Activated T-cell treated with anti-CD3 and anti-CD28 coated beads, Interleukin-2, amount 50 U/mL, for 1 hour (primary cell): ENCODE measurements around the gene UBE2QL1.

ENCODE experiments used
- DNase-seq: peaks from one replicate; pipeline ENCODE4 v3.0.0-alpha.2; 2020

UBE2QL1 gene

DNA sequence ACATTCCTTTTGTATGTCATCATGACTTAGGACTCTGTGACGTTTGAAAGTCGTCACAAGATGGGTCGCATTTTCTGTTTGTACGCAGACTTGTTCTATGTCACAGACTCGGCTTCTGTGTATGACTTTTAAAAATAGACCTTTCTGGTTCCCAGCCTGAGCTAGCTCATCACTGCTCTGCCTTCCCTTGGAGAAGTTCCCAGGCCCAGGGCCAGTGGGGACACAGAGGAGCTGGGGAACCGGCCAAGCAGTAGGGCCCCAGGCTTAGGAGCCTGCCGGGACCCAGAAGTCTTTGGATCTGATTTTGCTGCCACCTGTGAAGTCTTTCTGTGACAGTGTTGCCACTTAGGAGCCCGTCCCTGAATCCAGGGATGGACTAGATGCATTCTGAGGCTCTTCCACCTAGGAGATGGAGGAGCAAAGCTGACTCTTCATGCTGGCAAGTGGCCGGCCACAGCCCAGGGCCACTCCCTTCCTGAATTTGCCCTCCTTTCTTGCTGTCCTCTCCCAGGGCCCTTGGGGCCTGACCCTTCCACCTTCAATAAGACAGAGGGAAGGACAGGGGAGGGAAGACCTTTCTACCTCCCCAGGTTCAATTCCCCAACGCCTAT lies 18.1 kb upstream of the UBE2QL1 start:
- DNase-seq = no peak

DNA sequence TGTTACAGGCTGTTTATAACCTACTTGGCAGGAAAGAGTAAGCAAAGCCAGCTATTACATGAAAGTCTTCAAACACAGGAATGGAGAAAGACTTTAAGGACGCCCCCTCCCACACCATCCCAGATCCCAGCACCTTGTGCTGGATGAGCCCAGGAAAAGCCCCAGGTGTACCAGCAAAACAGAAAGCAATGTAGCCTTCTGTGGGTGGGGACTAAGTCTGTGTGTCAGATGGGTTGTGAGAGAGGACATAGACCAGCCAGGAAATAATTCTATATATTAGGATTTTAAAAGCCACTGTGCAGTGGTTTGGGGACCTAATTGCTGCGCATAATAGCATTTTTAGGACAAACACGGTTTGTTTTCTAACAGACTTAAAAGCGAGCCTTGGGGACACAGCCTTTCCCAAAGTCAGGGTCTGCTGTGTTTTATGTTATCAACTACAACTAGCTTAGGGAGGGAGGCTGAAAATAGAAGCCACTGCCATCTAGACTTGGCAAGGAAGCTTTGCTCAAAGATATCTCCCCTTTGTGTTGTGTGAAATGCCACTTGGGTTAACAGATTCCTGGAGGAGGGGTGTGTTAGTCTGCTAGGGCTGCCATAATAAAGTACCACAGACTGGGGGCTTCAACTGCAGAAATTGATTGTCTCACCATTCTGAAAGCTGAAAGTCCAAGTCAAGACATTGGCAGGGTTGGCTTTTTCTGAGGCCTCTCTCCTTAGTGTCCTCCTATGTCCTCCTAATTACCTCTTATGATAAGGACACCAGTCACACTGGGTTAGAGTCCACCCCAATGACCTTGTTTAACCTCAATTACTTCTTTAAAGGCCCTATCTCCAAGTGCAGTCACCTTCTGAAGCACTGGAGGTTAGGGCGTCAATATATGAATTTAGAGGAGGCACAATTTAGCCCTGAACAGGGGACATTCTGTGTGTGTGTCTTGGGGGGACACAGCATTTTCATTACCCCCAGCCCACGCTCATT lies 17.2 kb upstream of the UBE2QL1 start:
- no peak for DNase-seq

DNA sequence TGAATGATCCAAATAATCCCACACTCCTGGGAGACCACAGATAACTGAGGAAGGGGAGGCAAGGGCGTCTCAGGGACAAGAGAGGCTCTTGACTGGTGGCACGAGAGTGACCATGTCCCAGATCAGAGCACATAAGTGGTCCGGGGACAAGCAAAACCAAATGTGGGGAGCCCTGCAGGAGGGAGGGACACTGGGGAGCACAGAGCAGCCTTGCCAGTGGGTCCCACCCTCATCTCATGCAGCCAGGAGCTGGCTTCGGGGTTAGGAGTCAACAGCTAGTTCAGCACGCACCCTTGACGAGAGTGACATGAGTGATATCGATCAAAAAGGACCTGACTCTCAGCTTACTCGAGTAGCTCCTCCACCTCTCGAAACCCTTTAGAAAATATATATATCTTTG lies 16.5 kb upstream of the UBE2QL1 start:
- DNase-seq = no peak

DNA sequence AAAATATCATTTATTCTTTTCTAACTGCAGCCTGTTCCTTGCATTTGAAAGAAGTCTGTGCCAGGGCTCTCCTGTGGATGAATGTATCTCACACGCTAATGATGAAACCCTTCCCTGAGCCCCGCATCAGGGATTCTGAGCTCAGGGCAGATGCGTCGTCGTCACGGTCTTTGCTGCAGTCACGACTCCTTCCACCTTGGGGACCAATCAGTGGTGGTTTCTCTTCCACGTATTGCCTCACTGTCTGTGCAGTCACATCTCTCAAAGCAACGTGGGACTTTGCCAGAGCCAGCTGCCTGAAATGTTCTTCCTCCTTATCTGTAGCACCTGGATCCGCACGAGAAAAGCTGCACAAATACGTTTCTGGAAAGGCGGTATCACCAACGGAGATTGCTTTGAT lies 13.9 kb upstream of the UBE2QL1 start:
- no peak for DNase-seq

DNA sequence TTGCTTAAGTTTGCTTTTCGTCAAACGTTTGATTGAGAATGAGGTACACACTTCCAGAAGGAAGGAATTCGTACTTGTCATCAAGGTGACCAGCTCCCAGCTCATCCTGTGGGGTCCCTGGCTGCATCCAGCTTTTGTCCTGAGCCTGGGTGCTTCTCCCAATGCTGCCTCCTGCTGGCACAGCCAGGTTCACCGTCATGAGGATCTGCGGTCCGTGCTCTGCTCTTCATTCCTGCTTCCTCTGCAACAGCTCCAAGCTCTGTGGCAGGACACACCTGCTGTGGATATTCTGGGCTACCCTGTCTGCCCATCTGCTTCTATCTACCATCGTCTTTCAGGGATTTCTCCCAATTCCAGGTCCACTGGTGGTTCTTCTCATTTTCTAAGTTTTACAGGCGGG lies 13.3 kb upstream of the UBE2QL1 start:
- no peak for DNase-seq

DNA sequence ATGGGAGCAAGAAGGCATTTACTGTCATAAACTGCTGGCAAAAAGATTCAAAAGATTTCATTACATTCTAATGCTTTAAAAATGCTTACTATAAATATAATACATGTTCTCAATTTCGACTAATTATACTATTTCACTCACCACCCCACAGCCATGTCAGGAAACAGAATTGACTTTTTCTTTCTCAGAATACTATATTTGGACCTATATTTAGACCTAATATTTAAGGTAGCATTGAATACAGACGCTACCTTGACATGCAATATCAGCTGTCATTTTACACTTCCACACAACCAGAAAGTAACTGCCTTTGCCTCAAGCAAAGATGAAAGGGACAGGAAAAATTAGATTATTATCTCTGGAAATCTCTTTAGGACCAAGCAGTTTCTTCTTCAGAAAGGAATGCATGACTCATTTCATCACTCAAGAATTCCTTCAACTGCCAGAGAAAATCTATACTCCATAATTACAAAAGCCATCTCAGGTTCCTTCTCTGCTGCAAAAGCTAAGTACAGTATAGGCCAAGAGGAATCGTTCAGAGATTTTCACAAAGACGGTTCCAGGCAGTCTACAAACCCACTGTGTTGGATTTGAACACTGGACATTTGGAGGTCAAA lies 11.8 kb upstream of the UBE2QL1 start:
- no peak for DNase-seq

DNA sequence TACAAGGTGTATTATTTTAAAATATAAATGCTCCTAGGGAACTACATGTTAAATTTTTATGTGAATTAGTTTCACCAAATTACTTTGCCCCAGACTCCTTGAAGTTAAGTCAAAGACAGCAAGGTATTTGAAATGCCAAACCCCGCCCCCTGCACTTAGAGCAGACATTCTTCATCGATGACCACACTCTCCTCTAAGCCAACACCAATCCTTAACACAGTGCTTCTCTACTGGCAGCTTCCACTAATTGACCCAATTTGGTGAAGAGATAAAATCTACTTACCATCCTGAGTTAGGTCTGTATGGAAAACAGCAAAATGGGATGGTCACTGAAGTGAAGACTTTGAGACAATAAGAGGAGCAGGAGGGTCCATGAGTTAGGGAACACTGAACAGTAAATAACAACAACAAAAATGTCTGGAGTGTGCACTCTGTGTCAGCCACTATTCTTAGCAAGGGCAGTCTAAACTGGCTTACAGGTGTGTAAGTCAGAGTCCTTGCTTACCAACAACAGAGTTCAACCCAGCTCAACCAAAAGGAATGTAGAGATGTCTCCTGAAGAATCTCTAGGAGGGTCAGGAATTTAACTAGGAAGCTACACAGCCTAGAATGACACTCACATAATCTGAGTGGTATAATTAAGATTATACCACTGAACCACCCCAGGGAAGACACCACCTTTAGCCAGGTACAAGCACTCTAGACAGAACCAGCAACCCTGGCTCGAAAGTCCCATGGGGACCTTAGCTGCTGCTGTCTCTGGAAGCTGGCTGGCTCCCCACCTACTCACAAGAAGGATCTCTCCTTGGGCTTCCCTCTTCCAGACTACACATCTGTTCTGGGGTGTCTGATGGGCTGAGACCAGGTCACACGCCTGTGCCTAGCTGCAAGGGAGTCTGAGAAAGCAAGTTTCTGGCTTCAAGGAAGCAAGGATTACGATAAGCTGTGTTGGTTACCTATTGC lies 8.8 kb upstream of the UBE2QL1 start:
- no peak for DNase-seq

DNA sequence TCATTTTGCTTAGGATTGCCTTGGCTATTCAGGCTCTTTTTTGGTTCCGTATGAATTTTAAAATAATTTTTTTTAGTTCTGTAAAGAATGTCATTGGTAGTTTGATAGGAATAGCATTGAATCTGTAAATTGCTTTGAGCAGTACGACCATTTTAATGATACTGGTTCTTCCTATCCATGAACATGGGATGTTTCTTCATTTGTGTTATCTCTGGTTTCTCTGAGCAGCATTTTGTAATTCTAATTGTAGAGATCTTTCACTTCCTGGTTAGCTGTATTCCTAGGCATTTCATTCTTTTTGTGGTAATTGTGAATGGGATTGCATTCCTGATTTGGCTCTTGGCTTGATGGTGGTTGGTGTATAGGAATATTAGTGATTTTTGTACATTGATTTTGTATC lies 6.3 kb upstream of the UBE2QL1 start:
- no peak for DNase-seq

DNA sequence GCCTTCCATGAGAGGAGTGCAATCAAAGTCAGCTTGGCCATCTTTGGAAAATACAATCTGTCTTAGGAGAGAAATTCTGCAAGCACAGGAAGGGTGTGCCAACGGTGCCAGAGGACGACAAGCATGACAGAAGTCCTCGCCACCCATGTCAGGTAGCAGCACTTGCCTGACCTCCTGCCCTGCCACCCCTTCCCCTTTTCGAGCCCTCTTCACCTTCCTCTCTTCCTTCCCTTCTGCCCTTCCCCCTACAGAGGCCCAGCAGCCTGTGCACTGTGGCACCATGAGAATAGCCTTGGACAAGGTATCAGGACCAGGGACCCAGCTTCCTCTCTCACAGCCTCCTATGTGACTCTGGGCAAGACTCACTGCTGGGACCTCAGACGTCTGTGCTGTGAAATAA lies 5.3 kb upstream of the UBE2QL1 start:
- no peak for DNase-seq

DNA sequence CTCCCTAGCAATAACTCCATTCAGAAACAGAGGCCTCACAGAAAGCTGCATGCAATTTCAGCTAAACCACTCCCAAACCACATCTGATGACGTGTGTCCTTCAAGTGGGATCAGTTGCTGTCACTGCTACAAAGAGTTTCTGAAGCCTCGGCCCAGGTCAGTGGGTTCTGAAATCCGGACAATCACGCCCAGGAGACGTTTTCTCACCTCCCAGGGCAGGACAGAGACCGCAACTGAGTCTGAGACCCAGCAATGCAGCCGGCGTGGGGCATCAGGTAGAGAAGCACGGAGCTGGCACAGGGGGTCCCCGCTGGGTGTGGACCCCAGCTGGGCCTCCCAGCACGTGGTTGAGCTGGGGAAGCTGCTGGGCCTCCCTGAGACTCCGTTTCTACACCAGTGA lies 2.6 kb upstream of the UBE2QL1 start:
- DNase-seq = no peak

DNA sequence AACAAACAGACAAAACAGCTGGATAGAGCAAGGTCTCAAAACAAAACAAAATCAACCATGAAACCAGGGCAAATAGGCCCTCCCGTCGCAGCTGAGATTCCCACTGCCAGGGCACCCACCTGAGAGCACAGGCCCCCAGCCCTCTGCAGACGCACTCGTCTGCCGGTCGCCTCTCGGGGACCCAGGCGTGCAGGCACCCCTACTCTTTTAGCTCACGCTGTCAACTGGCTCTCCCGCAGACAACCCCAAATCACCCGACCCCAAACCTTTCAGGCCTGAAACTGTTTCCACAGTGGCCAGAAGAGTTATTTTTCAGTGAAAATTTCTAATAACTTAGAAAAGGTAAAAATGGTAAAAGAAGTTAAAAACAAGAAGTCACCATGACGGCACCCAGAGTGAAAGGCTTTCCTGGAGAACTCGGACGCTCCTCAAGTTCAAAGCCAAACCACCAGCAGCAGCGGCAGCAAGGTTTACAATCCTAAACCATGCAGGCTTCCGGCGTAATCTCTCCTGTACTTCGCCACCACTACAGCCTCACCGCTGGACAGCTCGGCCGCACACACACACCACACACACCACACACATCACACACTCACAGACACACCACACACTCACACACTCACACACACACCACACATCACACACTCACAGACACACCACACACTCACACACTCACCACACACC lies 1.9 kb upstream of the UBE2QL1 start:
- no peak for DNase-seq

DNA sequence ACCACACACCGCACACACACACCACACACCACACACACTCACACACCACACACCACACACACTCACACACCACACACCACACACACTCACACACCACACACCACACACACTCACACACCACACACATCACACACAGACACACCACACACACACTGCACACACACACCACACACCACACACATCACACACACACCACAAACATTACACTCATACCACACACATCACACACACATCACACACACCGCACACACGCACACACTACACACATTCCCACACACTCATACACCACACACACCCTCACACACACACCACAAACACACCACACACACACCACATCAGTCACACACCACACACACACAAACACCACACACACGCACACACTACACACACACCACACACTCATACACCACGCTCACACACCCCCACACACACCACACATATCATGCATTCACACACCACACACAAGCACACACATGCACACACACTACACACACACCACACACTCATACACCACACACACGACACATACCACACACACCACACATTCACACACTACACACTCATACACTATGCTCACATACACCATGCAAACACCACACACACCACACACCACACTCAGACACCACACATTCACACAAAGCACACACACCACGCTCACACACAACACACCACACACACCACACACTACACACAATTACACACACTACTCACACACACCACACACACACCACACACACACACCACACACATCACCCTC lies 1.1 kb upstream of the UBE2QL1 start:
- no peak for DNase-seq

DNA sequence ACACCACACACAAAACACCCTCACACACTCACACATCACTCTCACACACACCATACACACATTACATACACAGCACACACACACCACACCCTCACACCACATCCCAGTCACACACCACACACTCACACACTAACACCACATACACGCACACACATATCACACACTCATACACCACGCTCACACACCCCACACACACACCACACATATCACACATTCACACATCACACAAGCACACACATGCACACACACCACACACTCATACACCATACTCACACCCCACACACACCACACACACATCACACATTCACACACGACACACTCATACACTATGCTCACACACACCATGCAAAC lies 543 bp upstream of the UBE2QL1 start:
- DNase-seq = no peak

DNA sequence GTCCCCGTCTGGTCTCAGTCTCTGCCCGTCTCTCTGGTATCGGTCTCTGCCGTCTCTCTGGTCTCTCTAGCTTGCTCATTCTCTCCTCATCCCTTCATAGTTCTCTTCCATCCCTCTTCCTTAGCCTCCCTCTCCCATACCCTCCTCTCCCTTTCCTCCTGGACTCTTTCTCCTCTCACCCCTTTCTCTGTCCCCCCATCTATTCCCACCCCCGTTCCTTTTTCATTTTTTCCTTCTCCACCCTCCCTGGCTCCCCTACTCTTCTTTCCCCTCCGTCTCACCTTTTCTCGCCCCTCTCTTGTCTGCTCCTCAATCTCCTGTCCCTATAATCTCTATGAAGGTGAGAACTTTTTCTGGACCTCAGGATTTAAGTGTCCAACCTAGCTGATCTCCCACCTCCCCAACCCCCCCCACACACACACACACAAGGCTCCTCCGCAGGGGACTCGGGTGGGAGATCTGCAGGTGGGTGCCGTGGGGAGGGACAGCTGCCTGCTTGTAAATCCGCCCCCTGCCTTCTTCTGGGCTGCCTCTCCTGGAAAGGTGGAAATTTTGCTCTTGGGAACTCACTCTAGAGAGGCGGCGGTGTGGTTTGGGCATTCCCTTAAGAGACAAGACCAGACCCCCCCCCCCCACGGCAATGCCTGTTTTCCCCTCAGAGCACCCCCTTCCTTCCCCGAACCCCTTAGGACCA lies 953 bp downstream of the UBE2QL1 start:
- DNase-seq = no peak

DNA sequence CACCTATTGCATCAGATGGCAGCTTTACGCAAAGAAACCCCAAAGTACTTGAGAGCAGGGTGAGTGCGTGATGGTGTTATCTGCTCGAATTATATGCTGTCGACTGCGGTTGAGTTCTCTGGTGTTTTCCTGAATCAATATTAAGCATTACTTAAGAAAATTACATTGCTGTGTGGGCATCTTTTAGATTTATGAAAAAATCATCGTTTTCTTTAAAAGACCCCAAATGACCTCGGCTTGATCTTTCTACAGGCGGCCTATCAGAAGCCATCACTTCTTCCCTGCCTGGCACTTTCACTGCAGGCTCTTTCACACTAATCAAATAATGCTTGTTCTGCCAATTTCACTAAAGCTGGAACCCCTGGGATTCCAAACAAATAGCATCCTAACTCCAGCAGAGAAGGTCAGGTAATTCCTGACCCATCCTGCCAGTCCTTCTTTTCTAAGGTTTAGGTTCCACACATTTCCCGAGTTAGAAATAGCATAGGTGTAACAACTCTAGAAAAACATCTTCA lies 1.7 kb downstream of the UBE2QL1 start:
- no peak for DNase-seq

DNA sequence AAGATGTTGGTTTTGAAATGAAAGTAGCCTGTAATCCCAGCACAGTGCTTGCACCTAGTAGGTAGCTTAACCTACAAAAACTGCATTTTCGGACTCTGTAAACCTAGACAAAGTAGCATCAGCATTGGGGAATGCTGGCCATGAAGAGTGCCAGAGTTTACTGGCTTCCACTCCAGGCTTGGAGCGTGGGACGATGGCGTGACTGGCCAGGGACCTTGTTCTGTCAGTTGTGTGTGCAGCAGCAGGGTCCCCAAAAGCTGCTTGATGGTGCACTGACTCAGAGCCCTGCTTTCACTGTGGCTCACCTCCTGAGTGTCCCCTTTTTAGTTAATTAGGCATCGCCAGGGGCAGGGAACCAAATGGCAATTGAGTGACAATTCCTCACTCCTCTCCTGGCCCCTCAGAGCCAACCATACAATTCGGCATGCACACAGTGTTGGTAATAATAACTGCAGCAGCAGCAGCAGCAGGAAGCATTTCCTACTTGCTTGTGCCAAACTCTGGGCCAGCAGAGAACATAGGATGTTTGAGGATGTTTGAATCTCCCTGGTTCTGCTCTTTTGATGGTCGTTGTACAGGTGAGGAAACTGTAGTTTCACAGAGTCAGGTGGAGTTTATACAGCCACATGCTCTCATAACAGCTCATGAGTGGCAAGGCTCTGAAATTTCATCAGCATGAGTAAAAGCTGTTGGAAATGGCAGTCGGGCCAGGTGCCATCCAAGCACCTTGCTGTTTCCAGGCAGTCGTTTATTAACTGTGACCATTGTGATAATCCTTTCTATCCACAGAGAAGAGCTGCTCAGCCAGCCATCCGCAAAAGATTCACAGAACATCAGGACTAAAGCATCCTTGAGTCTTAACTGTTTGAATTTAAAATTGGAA lies 4.2 kb downstream of the UBE2QL1 start:
- no peak for DNase-seq

DNA sequence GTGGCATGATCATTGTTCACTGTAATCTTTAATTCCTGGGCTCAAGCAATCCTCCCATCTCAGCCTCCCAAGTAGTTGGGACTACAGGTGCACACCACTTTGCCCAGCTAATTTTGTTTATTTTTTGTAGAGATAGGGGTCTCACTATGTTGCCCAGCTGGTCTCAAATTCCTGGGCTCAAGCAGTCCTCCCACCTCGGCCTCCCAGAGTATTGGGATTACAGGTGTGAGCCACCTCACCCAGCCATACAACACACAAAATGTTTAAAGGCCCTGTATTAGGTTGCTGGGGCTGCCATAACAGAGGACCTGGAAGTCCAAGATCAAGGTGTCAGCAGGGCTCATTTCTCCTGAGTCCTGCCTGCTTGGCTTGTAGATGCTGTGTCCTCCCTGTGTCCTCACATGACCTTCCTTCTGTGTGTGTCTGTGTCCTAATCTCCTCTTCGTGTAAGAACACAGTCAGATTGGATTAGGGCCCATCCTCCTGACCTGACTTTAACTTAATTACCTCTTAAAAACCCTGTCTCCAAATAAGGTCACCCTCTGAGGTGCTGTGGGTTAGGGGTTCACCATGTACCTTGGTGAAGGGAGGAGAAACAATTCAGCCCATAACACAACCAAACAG lies 5.4 kb downstream of the UBE2QL1 start:
- no peak for DNase-seq

DNA sequence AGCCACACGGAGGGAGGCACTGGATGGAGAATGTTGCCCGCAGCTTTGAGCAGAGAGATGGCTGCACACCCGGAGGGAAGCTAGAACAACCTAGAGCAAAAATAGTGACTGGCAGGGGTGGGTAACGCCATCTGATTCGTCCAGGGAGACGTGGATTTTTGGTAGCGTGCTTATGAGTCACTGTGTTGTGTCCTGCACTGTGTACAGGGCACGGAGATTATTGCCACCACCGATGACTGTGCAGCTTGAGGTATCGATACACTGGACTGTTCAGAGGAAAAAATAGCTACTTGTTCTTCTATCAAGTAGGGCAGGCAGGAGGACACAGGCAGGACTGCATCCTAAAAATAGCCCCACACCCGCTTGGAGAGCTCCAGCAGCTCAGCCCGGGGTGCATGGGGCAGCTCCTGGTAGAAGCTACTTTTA lies 6.0 kb downstream of the UBE2QL1 start:
- DNase-seq = no peak

DNA sequence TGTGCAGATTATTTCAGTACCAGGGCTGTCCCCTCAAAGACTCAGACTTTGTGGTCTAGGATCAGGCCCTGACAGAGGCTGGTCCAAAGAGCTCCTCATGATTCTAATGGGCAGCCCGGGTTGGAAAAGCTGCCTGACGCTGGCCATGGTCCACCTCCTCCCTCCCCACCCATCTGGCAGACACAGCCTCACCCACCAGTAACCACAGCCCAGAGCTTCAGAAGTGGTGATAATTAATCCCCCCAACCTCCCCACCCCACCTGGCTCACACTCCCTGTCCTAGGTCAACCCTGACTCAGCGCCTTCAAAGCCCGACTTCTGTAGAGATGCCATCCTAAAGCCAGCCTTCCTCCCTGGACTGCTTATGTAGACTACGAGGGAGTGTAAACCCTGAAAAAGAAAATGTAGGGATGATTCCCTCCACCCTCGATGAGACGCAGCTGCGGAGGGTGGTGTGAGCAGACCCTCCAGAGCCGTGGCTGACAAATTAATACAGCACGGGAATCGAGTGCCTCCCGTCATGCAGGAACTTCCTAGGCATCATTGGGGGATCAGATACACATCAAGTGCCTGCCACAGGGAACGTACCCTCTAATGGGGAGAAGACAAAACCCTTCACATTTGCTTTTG lies 7.0 kb downstream of the UBE2QL1 start:
- no peak for DNase-seq
